Naive thymus-derived CD4-positive, alpha-beta T cell (primary cell): ENCODE measurements around the gene PCDHGC5. TPM values are rescaled to one million over a fixed set of nuclear protein-coding genes. Genes with fewer than 3 reads are reported as not detected.

ENCODE experiments used
- polyA plus RNA-seq, 2 donors: library from polyadenylated mRNA; unstranded; fragments of 300-500 nt; fragmentation: Illumina TruSeq; gene quantifications; one replicate each; pipeline ENCODE4 v1.2.3, GENCODE V29; 2021
- total RNA-seq, 6 experiments: library from RNA in 5 of 6; stranded (reverse) in 5 of 6; gene quantifications; 1 replicate in 5 of 6; 2 replicates in 1 of 6; pipeline ENCODE4 v1.2.3 and lab custom pipeline; 2021 to 2026

The PCDHGC5 gene
- total and polyA plus RNA-seq, 7 experiments from 2014 or later: 0.13 TPM; not detected in 6

Other genes with a start within 250 kb of the PCDHGC5 start
- under 1 TPM in 1 of 5 experiments, not detected in 4; 0.24 TPM for gene PCDHB15, start 243.7 kb upstream of the PCDHGC5 start, total RNA-seq
- not detected for gene PCDHB15, start 243.7 kb upstream of the PCDHGC5 start, polyA plus RNA-seq
- gene SLC25A2, start 185.0 kb upstream of the PCDHGC5 start, total RNA-seq: 1 to 10 TPM in 1 of 5 experiments, under 1 TPM in 4; 0.27 to 1.1 (median 0.41) TPM
- gene SLC25A2, start 185.0 kb upstream of the PCDHGC5 start, polyA plus RNA-seq: under 1 TPM in 1 of 2 donors, not detected in 1; 0.34 TPM
- 100 to 1,000 TPM in 2 of 5 experiments, 10 to 100 TPM in 3; 64.5 to 115 (median 84.9) TPM for gene TAF7, start 168.3 kb upstream of the PCDHGC5 start, total RNA-seq
- gene TAF7, start 168.3 kb upstream of the PCDHGC5 start, polyA plus RNA-seq: 100 to 1,000 TPM; 240 to 242 TPM
- gene PCDHGA1, start 158.6 kb upstream of the PCDHGC5 start, total RNA-seq: under 1 TPM; 0.08 to 0.54 (median 0.17) TPM
- not detected for gene PCDHGA1, start 158.6 kb upstream of the PCDHGC5 start, polyA plus RNA-seq
- gene PCDHGA2, start 150.3 kb upstream of the PCDHGC5 start, total RNA-seq: under 1 TPM in 4 of 5 experiments, not detected in 1; 0.10 to 0.15 (median 0.11) TPM
- not detected for gene PCDHGA2, start 150.3 kb upstream of the PCDHGC5 start, polyA plus RNA-seq
- under 1 TPM in 1 of 5 experiments, not detected in 4; 0.24 TPM for gene PCDHGA3, start 145.3 kb upstream of the PCDHGC5 start, total RNA-seq
- gene PCDHGA3, start 145.3 kb upstream of the PCDHGC5 start, polyA plus RNA-seq: not detected
- gene PCDHGB1, start 139.0 kb upstream of the PCDHGC5 start, total RNA-seq: under 1 TPM in 1 of 5 experiments, not detected in 4; 0.24 TPM
- not detected for gene PCDHGB1, start 139.0 kb upstream of the PCDHGC5 start, polyA plus RNA-seq
- under 1 TPM in 4 of 5 experiments, not detected in 1; 0.11 to 0.63 (median 0.18) TPM for gene PCDHGA4, start 134.1 kb upstream of the PCDHGC5 start, total RNA-seq
- gene PCDHGA4, start 134.1 kb upstream of the PCDHGC5 start, polyA plus RNA-seq: under 1 TPM in 1 of 2 donors, not detected in 1; 0.20 TPM
- 1 to 10 TPM in 1 of 5 experiments, under 1 TPM in 3, not detected in 1; 0.24 to 1.3 (median 0.36) TPM for gene PCDHGB2, start 129.1 kb upstream of the PCDHGC5 start, total RNA-seq
- gene PCDHGB2, start 129.1 kb upstream of the PCDHGC5 start, polyA plus RNA-seq: not detected
- under 1 TPM; 0.11 to 0.34 (median 0.24) TPM for gene PCDHGA5, start 124.9 kb upstream of the PCDHGC5 start, total RNA-seq
- gene PCDHGA5, start 124.9 kb upstream of the PCDHGC5 start, polyA plus RNA-seq: not detected
- under 1 TPM; 0.24 to 0.59 (median 0.43) TPM for gene PCDHGB3, start 118.8 kb upstream of the PCDHGC5 start, total RNA-seq
- gene PCDHGB3, start 118.8 kb upstream of the PCDHGC5 start, polyA plus RNA-seq: under 1 TPM in 1 of 2 donors, not detected in 1; 0.13 TPM
- under 1 TPM; 0.24 to 0.70 (median 0.35) TPM for gene PCDHGA6, start 115.2 kb upstream of the PCDHGC5 start, total RNA-seq
- gene PCDHGA6, start 115.2 kb upstream of the PCDHGC5 start, polyA plus RNA-seq: not detected
- gene PCDHGA7, start 106.3 kb upstream of the PCDHGC5 start, total RNA-seq: under 1 TPM in 4 of 5 experiments, not detected in 1; 0.13 to 0.30 (median 0.19) TPM
- gene PCDHGA7, start 106.3 kb upstream of the PCDHGC5 start, polyA plus RNA-seq: not detected
- under 1 TPM in 4 of 5 experiments, not detected in 1; 0.08 to 0.27 (median 0.24) TPM for gene PCDHGB4, start 101.4 kb upstream of the PCDHGC5 start, total RNA-seq
- gene PCDHGB4, start 101.4 kb upstream of the PCDHGC5 start, polyA plus RNA-seq: not detected
- gene PCDHGA8, start 96.4 kb upstream of the PCDHGC5 start, total RNA-seq: under 1 TPM; 0.08 to 0.17 (median 0.13) TPM
- not detected for gene PCDHGA8, start 96.4 kb upstream of the PCDHGC5 start, polyA plus RNA-seq
- under 1 TPM; 0.16 to 0.44 (median 0.42) TPM for gene PCDHGB5, start 91.1 kb upstream of the PCDHGC5 start, total RNA-seq
- under 1 TPM; 0.09 to 0.49 TPM for gene PCDHGB5, start 91.1 kb upstream of the PCDHGC5 start, polyA plus RNA-seq
- gene PCDHGA9, start 86.3 kb upstream of the PCDHGC5 start, total RNA-seq: under 1 TPM in 4 of 5 experiments, not detected in 1; 0.16 to 0.41 (median 0.22) TPM
- gene PCDHGA9, start 86.3 kb upstream of the PCDHGC5 start, polyA plus RNA-seq: not detected
- gene PCDHGB6, start 81.1 kb upstream of the PCDHGC5 start, total RNA-seq: under 1 TPM; 0.13 to 0.44 (median 0.19) TPM
- under 1 TPM; 0.05 to 0.12 TPM for gene PCDHGB6, start 81.1 kb upstream of the PCDHGC5 start, polyA plus RNA-seq
- under 1 TPM; 0.11 to 0.39 (median 0.24) TPM for gene PCDHGA10, start 76.1 kb upstream of the PCDHGC5 start, total RNA-seq
- gene PCDHGA10, start 76.1 kb upstream of the PCDHGC5 start, polyA plus RNA-seq: under 1 TPM; 0.04 to 0.12 TPM
- under 1 TPM in 3 of 5 experiments, not detected in 2; 0.11 to 0.16 (median 0.13) TPM for gene PCDHGB7, start 71.4 kb upstream of the PCDHGC5 start, total RNA-seq
- not detected for gene PCDHGB7, start 71.4 kb upstream of the PCDHGC5 start, polyA plus RNA-seq
- under 1 TPM in 4 of 5 experiments, not detected in 1; 0.16 to 0.29 (median 0.21) TPM for gene PCDHGA11, start 68.0 kb upstream of the PCDHGC5 start, total RNA-seq
- not detected for gene PCDHGA11, start 68.0 kb upstream of the PCDHGC5 start, polyA plus RNA-seq
- gene PCDHGA12, start 58.6 kb upstream of the PCDHGC5 start, total RNA-seq: under 1 TPM in 1 of 5 experiments, not detected in 4; 0.32 TPM
- not detected for gene PCDHGA12, start 58.6 kb upstream of the PCDHGC5 start, polyA plus RNA-seq
- gene PCDHGC3, start 13.1 kb upstream of the PCDHGC5 start, total RNA-seq: under 1 TPM; 0.15 to 0.76 (median 0.16) TPM
- under 1 TPM in 1 of 2 donors, not detected in 1; 0.14 TPM for gene PCDHGC3, start 13.1 kb upstream of the PCDHGC5 start, polyA plus RNA-seq
- under 1 TPM in 1 of 5 experiments, not detected in 4; 0.22 TPM for gene PCDHGC4, start 4.1 kb upstream of the PCDHGC5 start, total RNA-seq
- not detected for gene PCDHGC4, start 4.1 kb upstream of the PCDHGC5 start, polyA plus RNA-seq
- gene DIAPH1, start 129.9 kb downstream of the PCDHGC5 start, total RNA-seq: 100 to 1,000 TPM; 163 to 278 (median 173) TPM
- 100 to 1,000 TPM in 1 of 2 donors, 10 to 100 TPM in 1; 89.7 to 105 TPM for gene DIAPH1, start 129.9 kb downstream of the PCDHGC5 start, polyA plus RNA-seq
- gene HDAC3, start 147.8 kb downstream of the PCDHGC5 start, total RNA-seq: 10 to 100 TPM; 70.0 to 92.8 (median 79.0) TPM
- gene HDAC3, start 147.8 kb downstream of the PCDHGC5 start, polyA plus RNA-seq: 100 to 1,000 TPM; 100 to 102 TPM
- gene RELL2, start 147.9 kb downstream of the PCDHGC5 start, total RNA-seq: 10 to 100 TPM; 14.3 to 21.7 (median 17.5) TPM
- 1 to 10 TPM; 1.8 to 3.4 TPM for gene RELL2, start 147.9 kb downstream of the PCDHGC5 start, polyA plus RNA-seq
- 10 to 100 TPM; 69.6 to 96.1 (median 92.3) TPM for gene FCHSD1, start 162.3 kb downstream of the PCDHGC5 start, total RNA-seq
- gene FCHSD1, start 162.3 kb downstream of the PCDHGC5 start, polyA plus RNA-seq: 1 to 10 TPM; 4.9 to 7.7 TPM
- 10 to 100 TPM in 2 of 5 experiments, 1 to 10 TPM in 3; 1.0 to 15.3 (median 9.8) TPM for gene ARAP3, start 193.1 kb downstream of the PCDHGC5 start, total RNA-seq
- gene ARAP3, start 193.1 kb downstream of the PCDHGC5 start, polyA plus RNA-seq: not detected